IMR-90 (cell line): ENCODE results near the gene GMPPA. TPM values are rescaled to one million over a fixed set of nuclear protein-coding genes. Genes with fewer than 3 reads are reported as not detected.

Source experiments
- ATAC-seq: fragments of 200-7000 bp; cut with Tn5 transposase; 2 replicates; pipeline ENCODE4 v1.9.1; 2020; ENCODE audit warnings: low read depth, mild to moderate bottlenecking, moderate library complexity
- BruUV-seq: library from RNA; stranded (reverse); fragments of 400-500 nt; replicated peaks from 2 replicates; lab custom pipeline; 2021; lab: Mats Ljungman, UMichigan
- CTCF ChIA-PET: fragments of 300-600 bp; formaldehyde crosslinking; extraction: SDS; loops from one replicate; lab custom pipeline; 2021; ENCODE audit warnings: antibody characterized with exemption; lab: Yijun Ruan, JAX
- POLR2A ChIA-PET: fragments of 300-600 bp; sonication (Branson Sonifier 250); formaldehyde crosslinking; loops from one replicate; lab custom pipeline; 2022; ENCODE audit warnings: antibody characterized with exemption; ENCODE audit not compliant: unreplicated experiment; lab: Charles Lee
- DNase-seq: peaks from one replicate; pipeline ENCODE4 v3.0.0; 2013
- H2AFZ ChIP-seq: replicated peaks from 2 replicates; pipeline ENCODE3; 2013; ENCODE audit warnings: low read length, mild to moderate bottlenecking; ENCODE audit not compliant: poor library complexity
- H2AK5ac ChIP-seq: 2 replicates; pipeline ENCODE4 v1.6.1; 2013; ENCODE audit warnings: low read depth, low read length, inconsistent platforms
- H2AK9ac ChIP-seq: replicated peaks from 2 replicates; pipeline ENCODE3; 2013; ENCODE audit warnings: mild to moderate bottlenecking, low read depth, low read length, moderate library complexity; ENCODE audit not compliant: poor library complexity
- H2BK120ac ChIP-seq: 2 replicates; pipeline ENCODE4 v1.6.1; 2013; ENCODE audit warnings: low read depth, low read length, inconsistent platforms
- H2BK15ac ChIP-seq: 3 replicates; pipeline ENCODE4 v1.6.1; 2013; ENCODE audit warnings: low read depth, low read length, inconsistent platforms
- H2BK20ac ChIP-seq: 2 replicates; pipeline ENCODE4 v1.6.1; 2013; ENCODE audit warnings: low read depth, mild to moderate bottlenecking, inconsistent platforms, low read length, moderate library complexity
- H2BK5ac ChIP-seq: 2 replicates; pipeline ENCODE4 v1.6.1; 2013; ENCODE audit warnings: mild to moderate bottlenecking, low read depth, low read length, inconsistent platforms; ENCODE audit not compliant: poor library complexity, severe bottlenecking
- H3K14ac ChIP-seq: replicated peaks from 2 replicates; pipeline ENCODE4 v1.6.1; 2013; ENCODE audit warnings: low read depth, low read length, inconsistent platforms
- H3K18ac ChIP-seq: 2 replicates; pipeline ENCODE4 v1.6.1; 2013; ENCODE audit warnings: low read depth, low read length, control low read depth
- H3K23ac ChIP-seq: 2 replicates; pipeline ENCODE4 v1.6.1; 2013; ENCODE audit warnings: low read depth, low read length, inconsistent platforms
- H3K27ac ChIP-seq: 2 replicates; pipeline ENCODE4 v1.5.1; 2013; ENCODE audit warnings: mild to moderate bottlenecking, control low read depth, low read length; ENCODE audit not compliant: insufficient read depth
- H3K27me3 ChIP-seq: 2 replicates; pipeline ENCODE4 v1.6.1; 2013; ENCODE audit warnings: low read length; ENCODE audit not compliant: control insufficient read depth, insufficient read depth
- H3K36me3 ChIP-seq: 2 replicates; pipeline ENCODE4 v1.6.1; 2013; ENCODE audit warnings: low read length, mixed read lengths; ENCODE audit not compliant: control insufficient read depth, insufficient read depth
- H3K4ac ChIP-seq: 2 replicates; pipeline ENCODE4 v1.6.1; 2013; ENCODE audit warnings: low read depth, low read length, inconsistent platforms
- H3K4me1 ChIP-seq: 2 replicates; pipeline ENCODE4 v1.6.1; 2013; ENCODE audit warnings: low read length, mixed read lengths; ENCODE audit not compliant: control insufficient read depth, insufficient read depth
- H3K4me2 ChIP-seq: 2 replicates; pipeline ENCODE4 v1.6.1; 2013; ENCODE audit warnings: low read depth, mild to moderate bottlenecking, control low read depth, low read length, moderate library complexity
- H3K4me3 ChIP-seq: 2 replicates; pipeline ENCODE4 v1.5.1; 2013; ENCODE audit warnings: low read depth, mild to moderate bottlenecking, control low read depth, low read length, moderate library complexity; ENCODE audit not compliant: insufficient read depth
- H3K56ac ChIP-seq: 2 replicates; pipeline ENCODE4 v1.6.1; 2013; ENCODE audit warnings: low read length, inconsistent platforms; ENCODE audit not compliant: insufficient read depth; ENCODE audit errors: extremely low read depth
- H3K79me1 ChIP-seq, 2 experiments: 2 replicates each; pipeline ENCODE4 v1.6.1; 2013; ENCODE audit warnings: low read length in 2 of 2, inconsistent platforms in 1 of 2, low read depth in 1 of 2
- H3K9ac ChIP-seq: 2 replicates; pipeline ENCODE4 v1.6.1; 2013; ENCODE audit warnings: low read depth, low read length, control low read depth
- H3K9me1 ChIP-seq: 2 replicates; pipeline ENCODE4 v1.6.1; 2013; ENCODE audit warnings: low read length, inconsistent platforms; ENCODE audit not compliant: insufficient read depth
- H3K9me3 ChIP-seq: 2 replicates; pipeline ENCODE4 v1.6.1; 2013; ENCODE audit warnings: low read length; ENCODE audit not compliant: control insufficient read depth, insufficient read depth
- H4K20me1 ChIP-seq: 2 replicates; pipeline ENCODE4 v1.6.1; 2013; ENCODE audit warnings: low read length, inconsistent platforms; ENCODE audit not compliant: insufficient read depth
- H4K5ac ChIP-seq: 2 replicates; pipeline ENCODE4 v1.6.1; 2013; ENCODE audit warnings: mild to moderate bottlenecking, low read depth, low read length, control low read depth
- H4K8ac ChIP-seq, 2 experiments: 2 replicates each; pipeline ENCODE4 v1.6.1; 2013; ENCODE audit warnings: low read depth in 2 of 2, low read length in 2 of 2, control low read depth in 1 of 2, inconsistent platforms in 1 of 2
- H4K91ac ChIP-seq: 2 replicates; pipeline ENCODE4 v1.6.1; 2013; ENCODE audit warnings: low read depth, low read length, inconsistent platforms; ENCODE audit not compliant: insufficient read depth
- MAFK ChIP-seq: IDR thresholded peaks from 2 replicates; pipeline ENCODE4 v1.6.1; 2012; ENCODE audit warnings: low read depth, low read length, improper control_type of control experiment
- MXI1 ChIP-seq: IDR thresholded peaks from 2 replicates; pipeline ENCODE4 v1.6.1; 2012; ENCODE audit warnings: low read depth, mild to moderate bottlenecking, low read length, moderate library complexity, borderline replicate concordance
- WGBS, 2 experiments: methylation state at CpG; one replicate each; pipeline versions ENCODE4 v1.1.5 to v1.1.7; 2013; ENCODE audit warnings: missing lambda C conversion rate in 2 of 2; ENCODE audit not compliant: insufficient read length in 1 of 2; ENCODE audit errors: extremely low coverage in 2 of 2; 5-methylcytosine and 5-hydroxymethylcytosine counted together
- dilution Hi-C: fragments of 300-500 bp; cut with HindIII; formaldehyde crosslinking; loops from one replicate; pipeline ENCODE4 v1.14.3; 2018; ENCODE audit warnings: low sequenced_read_pairs; ENCODE audit not compliant: unreplicated experiment
- in situ Hi-C: fragments of 300-500 bp; cut with MboI; formaldehyde crosslinking; loops from 3 replicates; pipeline ENCODE4 v1.14.3; 2019; ENCODE audit warnings: low sequenced_read_pairs, inconsistent platforms, mixed read lengths
- intact Hi-C: fragments of 100-400 bp; cut with micrococcal nuclease; formaldehyde crosslinking; loops from 2 replicates; pipeline ENCODE4 v1.10.0; 2022
- polyA plus RNA-seq, 3 experiments: library from polyadenylated mRNA; depleted of rRNA; stranded (reverse); fragments of >200 nt; gene quantifications; 2 replicates each; pipeline ENCODE4 v1.2.3, GENCODE V29; 2012; ENCODE audit warnings: low replicate concordance in 1 of 3
- total RNA-seq: library from RNA; depleted of rRNA; stranded (reverse); fragments of >200 nt; gene quantifications from 2 replicates; pipeline ENCODE4 v1.2.3, GENCODE V29; 2012

Gene GMPPA
- total and polyA plus RNA-seq, 2 of the 4 experiments (the other 2 are of a cell fraction), result 103 to 134 TPM

DNA sequence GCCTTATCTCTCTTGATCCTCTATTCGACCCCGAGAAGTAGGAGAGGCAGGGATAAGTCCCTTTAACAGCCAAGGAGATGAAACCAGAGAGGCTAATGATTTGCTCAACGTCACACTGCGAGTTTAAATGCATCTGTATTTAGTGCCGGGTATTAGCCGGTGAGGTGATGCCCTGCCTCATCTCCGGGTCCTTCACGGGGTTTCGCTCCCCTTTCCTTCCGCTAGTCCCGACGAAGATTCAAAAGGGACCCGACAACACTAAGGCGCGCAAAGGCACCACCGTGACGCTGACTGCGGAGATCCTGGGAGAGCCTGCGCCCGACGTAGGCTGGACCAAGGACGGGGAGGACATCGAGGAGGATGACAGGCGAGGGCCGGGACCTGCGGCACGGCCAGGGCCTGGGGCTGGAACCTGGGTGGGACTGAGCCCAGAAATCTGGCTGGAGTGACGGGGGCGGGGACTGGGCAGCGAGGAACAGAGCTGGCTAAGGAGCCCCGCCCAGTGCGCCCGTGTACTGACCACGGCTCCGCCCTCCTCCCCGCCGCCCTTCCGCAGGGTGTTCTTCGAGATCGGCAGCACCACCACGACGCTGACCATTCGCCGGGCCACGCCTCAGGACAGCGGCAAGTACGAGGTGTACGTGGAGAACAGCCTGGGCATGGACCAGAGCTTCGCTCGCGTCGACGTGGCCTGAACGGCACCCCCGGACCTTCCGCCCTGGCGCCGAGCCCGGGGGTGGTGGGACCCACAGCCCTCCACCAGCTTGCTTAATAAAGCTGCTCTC, 1.0 kb upstream of the GMPPA start:
- ChIA-PET CTCF (interaction anchor here (0.9 to 4.1 kb wide), 4 partner anchors 12 to 95 kb away, joined by 3 to 28 read pairs (median 4); no protein-coding TSS in a partner anchor), POLR2A (interaction anchor here (1.2 to 1.4 kb wide), 2 partner anchors 12 to 45 kb away, joined by 3 to 4 read pairs; no protein-coding TSS in a partner anchor)
- Histone ChIP-seq H3K23ac (peak overlapping the region; percentile 81; the same call in 1 of the 2 replicates), H3K27me3 (no peaks in the 10 kb centered on the region; the same call in 1 of the 2 replicates), H4K91ac (peak overlapping the region; percentile 83), H3K18ac (peak overlapping the region; percentile 31), H2BK20ac (no peak overlapping the region), H3K4me2 (peak overlapping the region; percentile 83), H4K5ac (peak overlapping the region; percentile 65), H2AK5ac (peak overlapping the region; percentile 88), H3K79me1 (peaks cover 18 to 32% of the 10 kb centered on the region in 2 experiments), H3K9me3 (no peaks in the 10 kb centered on the region), H3K4me3 (peak overlapping the region; percentile 53), H3K9ac (peak overlapping the region; percentile 82), H3K9me1 (peaks cover 12% of the 10 kb centered on the region), H3K4me1 (peaks cover 15% of the 10 kb centered on the region), H2AFZ (peak overlapping the region; percentile 98), H2BK15ac (peak overlapping the region; percentile 26; the same call in 1 of the 3 replicates), H3K56ac (peak overlapping the region; percentile 65), H2AK9ac (peak overlapping the region; percentile 92), H2BK120ac (peak overlapping the region; percentile 55), H2BK5ac (peak overlapping the region; percentile 90), H3K14ac (peak overlapping the region; percentile 85), H3K36me3 (peaks cover 6% of the 10 kb centered on the region; the same call in 1 of the 2 replicates), H3K27ac (peak overlapping the region; percentile 89), H4K20me1 (no peaks in the 10 kb centered on the region), H4K8ac (peak overlapping the region; percentile 76 to 83), H3K4ac (peak overlapping the region; percentile 92)
- 7% methylated on average over 32 of the region's 59 CpGs; no CpG with 5 or more reads in 1 of the 2 experiments for WGBS, 2 experiments
- BruUV-seq, result no TSS peak
- dilution Hi-C loops (no loop called here), in situ Hi-C loops (no loop called here), intact Hi-C loops (loop anchor here (1.0 to 2.0 kb wide), 2 partner anchors 24 to 37 kb away; no protein-coding TSS in a partner anchor)
- TF ChIP-seq MXI1 (0 out of 2 replicates have a peak, but pooled peaks have one; percentile 83), MAFK (no peak)
- DNase-seq (peak; percentile 74), ATAC-seq (peak; percentile 72)
